Measurements from ENCODE around the gene CAVIN4.

Gene CAVIN4

GRCh38 chr9:100577776-100578448 is at the start of gene CAVIN4:
Gene CAVIN4, plus strand, starts transcription at chr9:100578079. Its CDS starts 65 bp downstream, at chr9:100578144.
- peaks cover 5% of the 10 kb centered on the region; the same call in 1 of the 2 replicates for H3K36me3 ChIP-seq (ENCODE audit: insufficient read depth, low read length)
- H3K9ac ChIP-seq (ENCODE audit: low read depth, low read length): no peak within 1 kb of the TSS
- H3K4me1 ChIP-seq (ENCODE audit: insufficient read depth, low read length): no peaks in the 10 kb centered on the region

GRCh38 chr9:100534401-100534800 is 43.5 kb upstream of the CAVIN4 start:
- no peaks in the 10 kb centered on the region; the same call in 1 of the 2 replicates for H3K9me3 ChIP-seq (ENCODE audit: control insufficient read depth, insufficient read depth, low read length)

More at GRCh38 chr9:100577776-100578448, at the start of gene CAVIN4:
- no peaks in the 10 kb centered on the region for H3K9me3 ChIP-seq (ENCODE audit: control insufficient read depth, insufficient read depth, low read length)

GRCh38 chr9:100540327-100540726 is 37.6 kb upstream of the CAVIN4 start:
- Histone ChIP-seq H3K36me3 (ENCODE audit: insufficient read depth, low read length) (peaks cover 4% of the 10 kb centered on the region), H3K9ac (ENCODE audit: low read depth, low read length) (no peak overlapping the region), H3K4me1 (ENCODE audit: insufficient read depth, low read length) (no peaks in the 10 kb centered on the region), H3K9me3 (ENCODE audit: control insufficient read depth, insufficient read depth, low read length) (peaks cover 6% of the 10 kb centered on the region)

More at GRCh38 chr9:100534401-100534800, 43.5 kb upstream of the CAVIN4 start:
- no peak overlapping the region for H3K9ac ChIP-seq (ENCODE audit: low read depth, low read length)
- H3K4me1 ChIP-seq (ENCODE audit: insufficient read depth, low read length): no peaks in the 10 kb centered on the region
- H3K36me3 ChIP-seq (ENCODE audit: insufficient read depth, low read length): peaks cover 4% of the 10 kb centered on the region

- H3K9me3 ChIP-seq (ENCODE audit: control insufficient read depth, insufficient read depth, low read length): peaks cover 3% of the 10 kb centered on the region; the same call in 1 of the 2 replicates
- peaks cover 5% of the 10 kb centered on the region for H3K36me3 ChIP-seq (ENCODE audit: insufficient read depth, low read length)
- H3K4me1 ChIP-seq (ENCODE audit: insufficient read depth, low read length): no peaks in the 10 kb centered on the region
- no peak overlapping the region for H3K9ac ChIP-seq (ENCODE audit: low read depth, low read length)
Measured at GRCh38 chr9:100549048-100549447, 28.8 kb upstream of the CAVIN4 start.

- H3K36me3 ChIP-seq (ENCODE audit: insufficient read depth, low read length): peaks cover 5% of the 10 kb centered on the region
- no peaks in the 10 kb centered on the region for H3K4me1 ChIP-seq (ENCODE audit: insufficient read depth, low read length)
- H3K9me3 ChIP-seq (ENCODE audit: control insufficient read depth, insufficient read depth, low read length): no peaks in the 10 kb centered on the region
- no peak overlapping the region for H3K9ac ChIP-seq (ENCODE audit: low read depth, low read length)
Measured at GRCh38 chr9:100554935-100555401, 22.9 kb upstream of the CAVIN4 start.

GRCh38 chr9:100555471-100555870 is 22.4 kb upstream of the CAVIN4 start:
- H3K9ac ChIP-seq (ENCODE audit: low read depth, low read length): no peak overlapping the region
- H3K36me3 ChIP-seq (ENCODE audit: insufficient read depth, low read length): peaks cover 5% of the 10 kb centered on the region
- H3K9me3 ChIP-seq (ENCODE audit: control insufficient read depth, insufficient read depth, low read length): no peaks in the 10 kb centered on the region
- H3K4me1 ChIP-seq (ENCODE audit: insufficient read depth, low read length): no peaks in the 10 kb centered on the region

- Histone ChIP-seq H3K4me1 (ENCODE audit: insufficient read depth, low read length) (no peaks in the 10 kb centered on the region), H3K36me3 (ENCODE audit: insufficient read depth, low read length) (peaks cover 5% of the 10 kb centered on the region), H3K9ac (ENCODE audit: low read depth, low read length) (no peak overlapping the region), H3K9me3 (ENCODE audit: control insufficient read depth, insufficient read depth, low read length) (no peaks in the 10 kb centered on the region)
Measured at GRCh38 chr9:100557053-100557452, 20.8 kb upstream of the CAVIN4 start.

GRCh38 chr9:100561256-100561655 is 16.6 kb upstream of the CAVIN4 start:
- Histone ChIP-seq H3K4me1 (ENCODE audit: insufficient read depth, low read length) (no peaks in the 10 kb centered on the region), H3K36me3 (ENCODE audit: insufficient read depth, low read length) (peaks cover 5% of the 10 kb centered on the region), H3K9me3 (ENCODE audit: control insufficient read depth, insufficient read depth, low read length) (no peaks in the 10 kb centered on the region), H3K9ac (ENCODE audit: low read depth, low read length) (no peak overlapping the region)

GRCh38 chr9:100567856-100568255 is 10.0 kb upstream of the CAVIN4 start:
- H3K9me3 ChIP-seq (ENCODE audit: control insufficient read depth, insufficient read depth, low read length): no peaks in the 10 kb centered on the region
- H3K36me3 ChIP-seq (ENCODE audit: insufficient read depth, low read length): peaks cover 4% of the 10 kb centered on the region; the same call in 1 of the 2 replicates
- no peaks in the 10 kb centered on the region for H3K4me1 ChIP-seq (ENCODE audit: insufficient read depth, low read length)
- no peak overlapping the region for H3K9ac ChIP-seq (ENCODE audit: low read depth, low read length)

- no peaks in the 10 kb centered on the region for H3K9me3 ChIP-seq (ENCODE audit: control insufficient read depth, insufficient read depth, low read length)
- peaks cover 5% of the 10 kb centered on the region; the same call in 1 of the 2 replicates for H3K36me3 ChIP-seq (ENCODE audit: insufficient read depth, low read length)
- H3K4me1 ChIP-seq (ENCODE audit: insufficient read depth, low read length): no peaks in the 10 kb centered on the region
- H3K9ac ChIP-seq (ENCODE audit: low read depth, low read length): no peak overlapping the region
Measured at GRCh38 chr9:100573655-100574260, 4.1 kb upstream of the CAVIN4 start.

GRCh38 chr9:100575006-100575405 is 2.9 kb upstream of the CAVIN4 start:
- Histone ChIP-seq H3K4me1 (ENCODE audit: insufficient read depth, low read length) (no peaks in the 10 kb centered on the region), H3K9ac (ENCODE audit: low read depth, low read length) (no peak overlapping the region), H3K36me3 (ENCODE audit: insufficient read depth, low read length) (peaks cover 5% of the 10 kb centered on the region; the same call in 1 of the 2 replicates), H3K9me3 (ENCODE audit: control insufficient read depth, insufficient read depth, low read length) (no peaks in the 10 kb centered on the region)

- Histone ChIP-seq H3K36me3 (ENCODE audit: insufficient read depth, low read length) (peaks cover 5% of the 10 kb centered on the region; the same call in 1 of the 2 replicates), H3K9me3 (ENCODE audit: control insufficient read depth, insufficient read depth, low read length) (no peaks in the 10 kb centered on the region)
Measured at GRCh38 chr9:100575765-100576386, 2.0 kb upstream of the CAVIN4 start.

GRCh38 chr9:100578610-100579009 is 731 bp downstream of the CAVIN4 start:
- Histone ChIP-seq H3K9me3 (ENCODE audit: control insufficient read depth, insufficient read depth, low read length) (no peaks in the 10 kb centered on the region), H3K9ac (ENCODE audit: low read depth, low read length) (no peak overlapping the region), H3K36me3 (ENCODE audit: insufficient read depth, low read length) (no peaks in the 10 kb centered on the region; the same call in 1 of the 2 replicates), H3K4me1 (ENCODE audit: insufficient read depth, low read length) (no peaks in the 10 kb centered on the region)

More at GRCh38 chr9:100575765-100576386, 2.0 kb upstream of the CAVIN4 start:
- Histone ChIP-seq H3K9ac (ENCODE audit: low read depth, low read length) (no peak overlapping the region), H3K4me1 (ENCODE audit: insufficient read depth, low read length) (no peaks in the 10 kb centered on the region)

- Histone ChIP-seq H3K9me3 (ENCODE audit: control insufficient read depth, insufficient read depth, low read length) (no peaks in the 10 kb centered on the region), H3K4me1 (ENCODE audit: insufficient read depth, low read length) (no peaks in the 10 kb centered on the region), H3K36me3 (ENCODE audit: insufficient read depth, low read length) (no peaks in the 10 kb centered on the region; the same call in 1 of the 2 replicates), H3K9ac (ENCODE audit: low read depth, low read length) (no peak overlapping the region)
Measured at GRCh38 chr9:100579665-100580064, 1.8 kb downstream of the CAVIN4 start.

Data from ES-I3 (cell line).